Thyroid gland (tissue), 4 donors: ENCODE results near the gene HIVEP3.

Experiments
- POLR2A ChIP-seq, 2 donors: fragments of 450-650 bp; IDR thresholded peaks; one replicate each; pipeline ENCODE4 v1.6.1; 2017; ENCODE audit warnings: antibody characterized with exemption in 2 of 2, mild to moderate bottlenecking in 2 of 2, moderate library complexity in 1 of 2
- TF ChIP-seq, protein P1 (sequence below), 6 experiments: fragments of 200-600 bp in 3 of 6; fragments of 450-650 bp in 3 of 6; sonication (generic) in 3 of 6; IDR thresholded peaks; one replicate each; pipeline ENCODE4 v1.5.1; 2016 to 2019; ENCODE audit warnings: antibody characterized with exemption in 6 of 6, mild to moderate bottlenecking in 2 of 6, inconsistent platforms in 1 of 6, moderate library complexity in 1 of 6

DNA sequence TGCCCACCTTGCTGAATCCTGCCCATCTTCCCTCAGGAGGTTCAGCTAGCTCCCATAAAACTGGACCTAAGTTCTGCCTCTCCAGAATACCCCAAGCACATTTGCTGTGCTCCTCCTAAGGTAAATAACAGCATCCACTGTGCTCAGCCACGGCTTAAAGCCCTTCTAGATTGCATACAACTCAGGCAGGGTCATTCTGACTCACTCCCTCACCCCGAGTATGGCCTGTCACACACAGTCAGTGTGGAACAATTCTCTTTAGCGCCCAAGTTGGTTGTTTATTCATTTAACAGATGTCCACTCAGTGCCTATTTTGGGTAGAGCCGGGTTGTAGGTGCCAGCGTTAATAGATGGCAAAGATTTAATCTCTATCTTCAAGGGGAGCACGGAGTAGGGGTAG lies 286.8 kb downstream of the HIVEP3 start:
- TF ChIP-seq, protein P1, sequence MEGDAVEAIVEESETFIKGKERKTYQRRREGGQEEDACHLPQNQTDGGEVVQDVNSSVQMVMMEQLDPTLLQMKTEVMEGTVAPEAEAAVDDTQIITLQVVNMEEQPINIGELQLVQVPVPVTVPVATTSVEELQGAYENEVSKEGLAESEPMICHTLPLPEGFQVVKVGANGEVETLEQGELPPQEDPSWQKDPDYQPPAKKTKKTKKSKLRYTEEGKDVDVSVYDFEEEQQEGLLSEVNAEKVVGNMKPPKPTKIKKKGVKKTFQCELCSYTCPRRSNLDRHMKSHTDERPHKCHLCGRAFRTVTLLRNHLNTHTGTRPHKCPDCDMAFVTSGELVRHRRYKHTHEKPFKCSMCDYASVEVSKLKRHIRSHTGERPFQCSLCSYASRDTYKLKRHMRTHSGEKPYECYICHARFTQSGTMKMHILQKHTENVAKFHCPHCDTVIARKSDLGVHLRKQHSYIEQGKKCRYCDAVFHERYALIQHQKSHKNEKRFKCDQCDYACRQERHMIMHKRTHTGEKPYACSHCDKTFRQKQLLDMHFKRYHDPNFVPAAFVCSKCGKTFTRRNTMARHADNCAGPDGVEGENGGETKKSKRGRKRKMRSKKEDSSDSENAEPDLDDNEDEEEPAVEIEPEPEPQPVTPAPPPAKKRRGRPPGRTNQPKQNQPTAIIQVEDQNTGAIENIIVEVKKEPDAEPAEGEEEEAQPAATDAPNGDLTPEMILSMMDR (IDR thresholded peaks at IDR 0.05): no peak
- no peak for TF ChIP-seq POLR2A (IDR thresholded peaks at IDR 0.05)
